ENCODE measurements around the gene SDR39U1. TPM values are rescaled to one million over a fixed set of nuclear protein-coding genes. Genes with fewer than 3 reads are reported as not detected.
"Not testable (repeated sequence)": the region's sequence is repeated elsewhere in the genome, so short reads cannot be mapped to it uniquely, and the experiment has no call there.

Gene SDR39U1
- total RNA-seq, 1 donor from 2014 or later: 29.7 TPM

- Histone ChIP-seq H3K36me3 (ENCODE audit: control insufficient read depth, insufficient read depth, low read length) (no peaks in the 10 kb centered on the region), H3K27me3 (ENCODE audit: control insufficient read depth, insufficient read depth, low read length) (no peaks in the 10 kb centered on the region), H3K4me3 (ENCODE audit: low read depth, low read length) (no peak overlapping the region)
- DNase-seq (ENCODE audit: low read depth): no peak
- no peak for TF ChIP-seq CTCF (IDR thresholded peaks at IDR 0.05; ENCODE audit: insufficient read depth, low read length, poor library complexity, severe bottlenecking)
These were observed 32.7 kb upstream of the SDR39U1 start for GRCh38 chr14:24475261-24475660.

GRCh38 chr14:24473211-24473610, 30.6 kb upstream of the SDR39U1 start:
- H3K4me3 ChIP-seq (ENCODE audit: low read depth, low read length): no peak overlapping the region
- no peaks in the 10 kb centered on the region for H3K36me3 ChIP-seq (ENCODE audit: control insufficient read depth, insufficient read depth, low read length)
- TF ChIP-seq CTCF (IDR thresholded peaks at IDR 0.05; ENCODE audit: insufficient read depth, low read length, poor library complexity, severe bottlenecking): no peak
- H3K27me3 ChIP-seq (ENCODE audit: control insufficient read depth, insufficient read depth, low read length): no peaks in the 10 kb centered on the region
- DNase-seq (ENCODE audit: low read depth): no peak

- H3K27me3 ChIP-seq (ENCODE audit: control insufficient read depth, insufficient read depth, low read length); H3K4me3 ChIP-seq (ENCODE audit: low read depth, low read length); DNase-seq (ENCODE audit: low read depth); H3K36me3 ChIP-seq (ENCODE audit: control insufficient read depth, insufficient read depth, low read length): not testable (repeated sequence)
These were observed 27.9 kb upstream of the SDR39U1 start for GRCh38 chr14:24470450-24470849.

- H3K36me3 ChIP-seq (ENCODE audit: control insufficient read depth, insufficient read depth, low read length): no peaks in the 10 kb centered on the region
- no peak for TF ChIP-seq CTCF (IDR thresholded peaks at IDR 0.05; ENCODE audit: insufficient read depth, low read length, poor library complexity, severe bottlenecking)
- no peak overlapping the region for H3K4me3 ChIP-seq (ENCODE audit: low read depth, low read length)
- no peak for DNase-seq (ENCODE audit: low read depth)
- no peaks in the 10 kb centered on the region for H3K27me3 ChIP-seq (ENCODE audit: control insufficient read depth, insufficient read depth, low read length)
These were observed 23.2 kb upstream of the SDR39U1 start for GRCh38 chr14:24465805-24466204.

GRCh38 chr14:24465368-24465767, 22.8 kb upstream of the SDR39U1 start:
- no peak for TF ChIP-seq CTCF (IDR thresholded peaks at IDR 0.05; ENCODE audit: insufficient read depth, low read length, poor library complexity, severe bottlenecking)
- no peak for DNase-seq (ENCODE audit: low read depth)
- H3K27me3 ChIP-seq (ENCODE audit: control insufficient read depth, insufficient read depth, low read length): no peaks in the 10 kb centered on the region
- no peak overlapping the region for H3K4me3 ChIP-seq (ENCODE audit: low read depth, low read length)
- no peaks in the 10 kb centered on the region for H3K36me3 ChIP-seq (ENCODE audit: control insufficient read depth, insufficient read depth, low read length)

- H3K36me3 ChIP-seq (ENCODE audit: control insufficient read depth, insufficient read depth, low read length): no peaks in the 10 kb centered on the region
- H3K4me3 ChIP-seq (ENCODE audit: low read depth, low read length): no peak overlapping the region
- H3K27me3 ChIP-seq (ENCODE audit: control insufficient read depth, insufficient read depth, low read length): no peaks in the 10 kb centered on the region
- TF ChIP-seq CTCF (IDR thresholded peaks at IDR 0.05; ENCODE audit: insufficient read depth, low read length, poor library complexity, severe bottlenecking): no peak
- DNase-seq (ENCODE audit: low read depth): no peak
These were observed 21.6 kb upstream of the SDR39U1 start for GRCh38 chr14:24463884-24464785.
